Activated CD4-positive, alpha-beta T cell treated with anti-CD3 and anti-CD28 coated beads for 1 hour (primary cell): ENCODE results near the gene WRAP73.
A peak's percentile ranks its signal among the peaks of the same experiment; 100 is the strongest.

Experiments
- DNase-seq: peaks from one replicate; pipeline ENCODE4 v3.0.0-alpha.2; 2020

The WRAP73 gene

GRCh38 chr1:3649342-3650247 lies at the start of gene WRAP73:
TSS of gene WRAP73 (minus strand) at chr1:3650103. CDS start at chr1:3649999, 104 bp downstream.
- DNase-seq, result peak; percentile 84

GRCh38 chr1:3699596-3699995 lies 49.7 kb upstream of the WRAP73 start:
- DNase-seq, result no peak

- no peak for DNase-seq
These were observed 48.9 kb upstream of the WRAP73 start for GRCh38 chr1:3698660-3699408.

GRCh38 chr1:3697810-3698209 lies 47.9 kb upstream of the WRAP73 start:
- DNase-seq, result no peak

GRCh38 chr1:3697104-3697503 lies 47.2 kb upstream of the WRAP73 start:
- DNase-seq, result no peak

GRCh38 chr1:3696689-3697088 lies 46.8 kb upstream of the WRAP73 start:
- no peak for DNase-seq

GRCh38 chr1:3695326-3696217 lies 45.7 kb upstream of the WRAP73 start:
- peak; percentile 15 for DNase-seq

- no peak for DNase-seq
These were observed 43.4 kb upstream of the WRAP73 start for GRCh38 chr1:3693321-3693720.

GRCh38 chr1:3692598-3692997 lies 42.7 kb upstream of the WRAP73 start:
- DNase-seq, result no peak

- DNase-seq, result no peak
These were observed 41.7 kb upstream of the WRAP73 start for GRCh38 chr1:3691421-3692204.

- no peak for DNase-seq
These were observed 40.6 kb upstream of the WRAP73 start for GRCh38 chr1:3690282-3691065.

- no peak for DNase-seq
These were observed 39.3 kb upstream of the WRAP73 start for GRCh38 chr1:3689138-3689750.

GRCh38 chr1:3688356-3689137 lies 38.6 kb upstream of the WRAP73 start:
- DNase-seq, result no peak

- no peak for DNase-seq
These were observed 37.6 kb upstream of the WRAP73 start for GRCh38 chr1:3687504-3687903.

- no peak for DNase-seq
These were observed 36.0 kb upstream of the WRAP73 start for GRCh38 chr1:3685906-3686305.

- DNase-seq, result no peak
These were observed 35.3 kb upstream of the WRAP73 start for GRCh38 chr1:3685222-3685621.

GRCh38 chr1:3683992-3684391 lies 34.1 kb upstream of the WRAP73 start:
- DNase-seq, result no peak

GRCh38 chr1:3683197-3683596 lies 33.3 kb upstream of the WRAP73 start:
- no peak for DNase-seq

GRCh38 chr1:3681898-3682806 lies 32.2 kb upstream of the WRAP73 start:
- no peak for DNase-seq
